Activated T-cell treated with anti-CD3 and anti-CD28 coated beads for 4 hours (primary cell): ENCODE measurements around the gene KRTAP1-4.
"Not testable (repeated sequence)": the region's sequence is repeated elsewhere in the genome, so short reads cannot be mapped to it uniquely, and the experiment has no call there.

Source experiments
- DNase-seq: peaks from one replicate; pipeline ENCODE4 v3.0.0-alpha.2; 2020

The KRTAP1-4 gene

GRCh38 chr17:41002814-41003213 lies 27.2 kb downstream of the KRTAP1-4 start:
- DNase-seq: no peak

- no peak for DNase-seq
These were observed 28.2 kb downstream of the KRTAP1-4 start for GRCh38 chr17:41001795-41002194.

GRCh38 chr17:40999563-40999962 lies 30.4 kb downstream of the KRTAP1-4 start, which contains the start of gene KRTAP3-2:
TSS of gene KRTAP3-2 (minus strand) at chr17:40999906. CDS start at chr17:40999853, 53 bp downstream.
- not testable (repeated sequence) for DNase-seq

GRCh38 chr17:40997361-40997760 lies 32.6 kb downstream of the KRTAP1-4 start:
- no peak for DNase-seq

GRCh38 chr17:40996829-40997228 lies 33.2 kb downstream of the KRTAP1-4 start:
- no peak for DNase-seq

- no peak for DNase-seq
These were observed 34.9 kb downstream of the KRTAP1-4 start for GRCh38 chr17:40995116-40995515.

GRCh38 chr17:40993839-40994238 lies 36.2 kb downstream of the KRTAP1-4 start, which contains the start of gene KRTAP3-3:
TSS of gene KRTAP3-3 (minus strand) at chr17:40994164. CDS start at chr17:40994097, 67 bp downstream.
- DNase-seq: no peak

- no peak for DNase-seq
These were observed 36.9 kb downstream of the KRTAP1-4 start for GRCh38 chr17:40993084-40993483.

- no peak for DNase-seq
These were observed 37.3 kb downstream of the KRTAP1-4 start for GRCh38 chr17:40992666-40993065.

- DNase-seq: no peak
These were observed 43.1 kb downstream of the KRTAP1-4 start for GRCh38 chr17:40986920-40987319.

GRCh38 chr17:40984226-40984625 lies 45.8 kb downstream of the KRTAP1-4 start, which contains the start of gene KRT40:
TSS of gene KRT40 (minus strand) at chr17:40984326. CDS start at chr17:40984273, 53 bp downstream.
- no peak for DNase-seq

GRCh38 chr17:40981115-40981514 lies 48.9 kb downstream of the KRTAP1-4 start:
- no peak for DNase-seq

- no peak for DNase-seq
These were observed 49.4 kb downstream of the KRTAP1-4 start for GRCh38 chr17:40980596-40980995.

- DNase-seq: no peak
These were observed 49.9 kb downstream of the KRTAP1-4 start for GRCh38 chr17:40980117-40980516.
